Stimulated activated CD8-positive, alpha-beta memory T cell treated with anti-CD3 and anti-CD28 coated beads, Interleukin-2, amount 100 ng/mL, for 1 hour (primary cell): Measurements from ENCODE around the gene S100A1.
"Not testable (repeated sequence)": the region's sequence is repeated elsewhere in the genome, so short reads cannot be mapped to it uniquely, and the experiment has no call there.

Experiments
- DNase-seq, 2 donors: peaks; one replicate each; pipeline ENCODE4 v3.0.0-alpha.2; 2020; ENCODE audit warnings: low read depth in 2 of 2

Gene S100A1

GRCh38 chr1:153627715-153628626, at the start of gene S100A1:
TSS of gene S100A1 (plus strand) at chr1:153628434. CDS start at chr1:153630522, 2,088 bp downstream.
- no peak for DNase-seq

- no peak for DNase-seq
Measured at GRCh38 chr1:153578490-153578889, 49.7 kb upstream of the S100A1 start.

- no peak for DNase-seq
Measured at GRCh38 chr1:153578936-153579335, 49.3 kb upstream of the S100A1 start.

- not testable (repeated sequence) for DNase-seq
Measured at GRCh38 chr1:153582836-153583235, 45.4 kb upstream of the S100A1 start.

- DNase-seq, result not testable (repeated sequence)
Measured at GRCh38 chr1:153583514-153583913, 44.7 kb upstream of the S100A1 start.

- no peak for DNase-seq
Measured at GRCh38 chr1:153583976-153584375, 44.3 kb upstream of the S100A1 start.

- no peak for DNase-seq
Measured at GRCh38 chr1:153585006-153585405, 43.2 kb upstream of the S100A1 start.

- DNase-seq, result no peak
Measured at GRCh38 chr1:153586347-153586746, 41.9 kb upstream of the S100A1 start.

- DNase-seq, result no peak
Measured at GRCh38 chr1:153587314-153587713, 40.9 kb upstream of the S100A1 start.

- DNase-seq, result not testable (repeated sequence)
Measured at GRCh38 chr1:153588033-153588432, 40.2 kb upstream of the S100A1 start.

GRCh38 chr1:153588482-153588881, 39.8 kb upstream of the S100A1 start:
- no peak for DNase-seq

GRCh38 chr1:153592748-153593147, 35.5 kb upstream of the S100A1 start:
- DNase-seq, result no peak

GRCh38 chr1:153597206-153597605, 31.0 kb upstream of the S100A1 start:
- no peak for DNase-seq

- DNase-seq, result no peak
Measured at GRCh38 chr1:153598309-153599172, 29.7 kb upstream of the S100A1 start.

GRCh38 chr1:153599847-153600246, 28.4 kb upstream of the S100A1 start:
- DNase-seq, result no peak

- DNase-seq, result no peak
Measured at GRCh38 chr1:153602749-153603148, 25.5 kb upstream of the S100A1 start.

GRCh38 chr1:153606194-153606593, 22.0 kb upstream of the S100A1 start:
- DNase-seq, result no peak

- no peak for DNase-seq
Measured at GRCh38 chr1:153607381-153607780, 20.9 kb upstream of the S100A1 start.

- DNase-seq, result no peak
Measured at GRCh38 chr1:153608089-153608682, 20.0 kb upstream of the S100A1 start.

GRCh38 chr1:153608742-153609584, 19.3 kb upstream of the S100A1 start:
- no peak for DNase-seq

GRCh38 chr1:153609585-153609907, 18.7 kb upstream of the S100A1 start:
- DNase-seq, result no peak
